Upper lobe of right lung (tissue), 1 donor: ENCODE measurements around the gene ITGAD. TPM values are rescaled to one million over a fixed set of nuclear protein-coding genes. Genes with fewer than 3 reads are reported as not detected.

Source experiments
- ATAC-seq: fragments of 200-7000 bp; cut with Tn5 transposase; one replicate; pipeline ENCODE4 v1.9.1; 2020; ENCODE audit warnings: mild to moderate bottlenecking, moderate library complexity
- DNase-seq: peaks from one replicate; pipeline ENCODE4 v3.0.0-alpha.2; 2020
- H3K27ac ChIP-seq: fragments of 200-600 bp; one replicate; pipeline ENCODE4 v1.8.0; 2022
- H3K27me3 ChIP-seq: fragments of 200-600 bp; one replicate; pipeline ENCODE4 v1.8.0; 2022; ENCODE audit warnings: mild to moderate bottlenecking
- H3K36me3 ChIP-seq: fragments of 200-600 bp; one replicate; pipeline ENCODE4 v1.8.0; 2022
- H3K4me1 ChIP-seq: fragments of 200-600 bp; one replicate; pipeline ENCODE4 v1.8.0; 2022
- H3K4me3 ChIP-seq: fragments of 200-600 bp; one replicate; pipeline ENCODE4 v1.8.0; 2022; ENCODE audit warnings: mild to moderate bottlenecking
- H3K9me3 ChIP-seq: fragments of 200-600 bp; one replicate; pipeline ENCODE4 v1.8.0; 2022
- CTCF ChIP-seq: fragments of 200-600 bp; IDR thresholded peaks from one replicate; pipeline ENCODE4 v1.8.0; 2022; ENCODE audit warnings: antibody characterized with exemption
- intact Hi-C: fragments of 100-400 bp; cut with DNase I; formaldehyde crosslinking; loops from one replicate; pipeline ENCODE4 v1.11.0; 2022
- total RNA-seq: library from RNA; stranded (reverse); fragmentation: NEBNext Ultra II Directional; extraction: Animal tissue kit (Norgen Biotek cat#: 25700); gene quantifications from one replicate; pipeline ENCODE4 v1.2.1, GENCODE V29; 2021
- donor health status: DM: no; HTN: yes; CAD: no; lungs with severe emphysema.

The ITGAD gene
- total RNA-seq, 1 donor from 2014 or later, result 0.20 TPM

GRCh38 chr16:31423241-31423640 is 30.1 kb downstream of the ITGAD start:
- Histone ChIP-seq H3K4me3 (no peak overlapping the region), H3K4me1 (peaks cover 3% of the 10 kb centered on the region), H3K27me3 (no peaks in the 10 kb centered on the region), H3K36me3 (no peaks in the 10 kb centered on the region), H3K9me3 (no peaks in the 10 kb centered on the region), H3K27ac (no peak overlapping the region)
- intact Hi-C loops, result no loop called here
- no peak for TF ChIP-seq CTCF
- ATAC-seq, result no peak
- peak; percentile 33 for DNase-seq

GRCh38 chr16:31423801-31424200 is 30.7 kb downstream of the ITGAD start:
- Histone ChIP-seq H3K27ac (no peak overlapping the region), H3K27me3 (no peaks in the 10 kb centered on the region), H3K36me3 (no peaks in the 10 kb centered on the region), H3K4me1 (peaks cover 4% of the 10 kb centered on the region), H3K9me3 (no peaks in the 10 kb centered on the region), H3K4me3 (no peak overlapping the region)
- ATAC-seq (no peak), DNase-seq (peak; percentile 56)
- intact Hi-C loops, result no loop called here
- TF ChIP-seq CTCF, result no peak

GRCh38 chr16:31427441-31428278 is 34.5 kb downstream of the ITGAD start:
- H3K36me3 ChIP-seq, result no peaks in the 10 kb centered on the region
- peak overlapping the region; percentile 41 for H3K4me3 ChIP-seq
- H3K27me3 ChIP-seq, result no peaks in the 10 kb centered on the region
- H3K4me1 ChIP-seq, result peaks cover 4% of the 10 kb centered on the region
- H3K9me3 ChIP-seq, result no peaks in the 10 kb centered on the region
- intact Hi-C loops, result no loop called here
- TF ChIP-seq CTCF, result no peak
- DNase-seq, result peak; percentile 81
- ATAC-seq, result peak; percentile 80
- no peak overlapping the region for H3K27ac ChIP-seq

- no peaks in the 10 kb centered on the region for H3K27me3 ChIP-seq
- H3K27ac ChIP-seq, result no peak within 1 kb of the TSS
- H3K4me3 ChIP-seq, result peak within 1 kb of the TSS; percentile 41
- DNase-seq (peak; percentile 40), ATAC-seq (no peak)
- no peaks in the 10 kb centered on the region for H3K9me3 ChIP-seq
- H3K4me1 ChIP-seq, result peaks cover 4% of the 10 kb centered on the region
- no peak for TF ChIP-seq CTCF
- H3K36me3 ChIP-seq, result no peaks in the 10 kb centered on the region
- intact Hi-C loops, result no loop called here
These were observed 35.1 kb downstream of the ITGAD start, which contains the start of gene COX6A2 for GRCh38 chr16:31428279-31428597. TSS of gene COX6A2 (minus strand) at chr16:31428360. CDS start at chr16:31428325, 35 bp downstream.

GRCh38 chr16:31428638-31429247 is 35.6 kb downstream of the ITGAD start:
- TF ChIP-seq CTCF, result no peak
- ATAC-seq, result no peak

More at GRCh38 chr16:31428638-31429247, 35.6 kb downstream of the ITGAD start:
- Histone ChIP-seq H3K4me3 (no peak overlapping the region), H3K9me3 (no peaks in the 10 kb centered on the region), H3K27me3 (no peaks in the 10 kb centered on the region), H3K4me1 (peaks cover 4% of the 10 kb centered on the region), H3K36me3 (no peaks in the 10 kb centered on the region), H3K27ac (no peak overlapping the region)
- DNase-seq, result no peak
- intact Hi-C loops, result no loop called here
